HepG2 (cell line): ENCODE data around the gene DEUP1. TPM values are rescaled to one million over a fixed set of nuclear protein-coding genes. Genes with fewer than 3 reads are reported as not detected.

Source experiments
- ATAC-seq: fragments of 200-7000 bp; cut with Tn5 transposase; 3 replicates; pipeline ENCODE4 v1.9.1; 2020; ENCODE audit warnings: mild to moderate bottlenecking, moderate library complexity
- BruUV-seq: library from RNA; stranded (reverse); fragments of 400-500 nt; replicated peaks from 2 replicates; lab custom pipeline; 2021; lab: Mats Ljungman, UMichigan
- CTCF ChIA-PET: fragments of 300-600 bp; formaldehyde crosslinking; extraction: SDS; loops from one replicate; lab custom pipeline; 2021; ENCODE audit warnings: low total read pairs, inconsistent platforms, low intra/inter-chr PET ratio; lab: Yijun Ruan, JAX
- POLR2A ChIA-PET: fragments of 350-600 bp; sonication (Branson Sonifier 250); formaldehyde crosslinking; loops from one replicate; lab custom pipeline; 2020; ENCODE audit warnings: antibody characterized with exemption, inconsistent platforms; lab: Yijun Ruan, JAX
- DNase-seq: peaks from one replicate; pipeline ENCODE4 v3.0.0-alpha.2; 2015; ENCODE audit warnings: low spot score
- FAIRE-seq: peaks from 3 replicates; lab custom pipeline; 2011; peaks lifted over from hg19 to GRCh38; lab: Jason Lieb, UNC
- H2AFZ ChIP-seq: one replicate; pipeline ENCODE4 v1.6.1; 2011; ENCODE audit warnings: low read length, inconsistent platforms
- H3K27ac ChIP-seq: fragments of 300-600 bp; 3 replicates; pipeline ENCODE4 v1.8.0; 2011; ENCODE audit warnings: mixed run types, mild to moderate bottlenecking, mixed read lengths, low read length, inconsistent platforms; ENCODE audit not compliant: insufficient read depth; ENCODE audit errors: extremely low read length
- H3K27me3 ChIP-seq, 2 experiments: fragments of 200-600 bp in 1 of 2; 2 replicates in 1 of 2; 3 replicates in 1 of 2; pipeline versions ENCODE4 v1.6.0 to v1.8.0; 2011; ENCODE audit warnings: low read length in 2 of 2, mild to moderate bottlenecking in 2 of 2, moderate library complexity in 2 of 2, inconsistent platforms in 1 of 2; ENCODE audit not compliant: insufficient read depth in 2 of 2, control insufficient read depth in 1 of 2
- H3K36me3 ChIP-seq, 2 experiments: fragments of 200-600 bp in 1 of 2; replicated peaks in 1 of 2; 2 replicates in 1 of 2; 3 replicates in 1 of 2; pipeline versions ENCODE4 v1.5.1 to v1.8.0; 2011; ENCODE audit warnings: low read length in 2 of 2, inconsistent platforms in 1 of 2; ENCODE audit not compliant: insufficient read depth in 2 of 2, control insufficient read depth in 1 of 2
- H3K4me1 ChIP-seq: 2 replicates; pipeline ENCODE4 v1.5.1; 2012; ENCODE audit warnings: low read length, inconsistent platforms; ENCODE audit not compliant: insufficient read depth
- H3K4me2 ChIP-seq: 2 replicates; pipeline ENCODE4 v1.6.0; 2011; ENCODE audit warnings: low read depth, low read length, inconsistent platforms
- H3K4me3 ChIP-seq, 3 experiments: fragments of 200-600 bp in 1 of 3; sonication (generic), shearing (Covaris generic) in 1 of 3; replicated peaks in 1 of 3; 2 replicates each; pipeline ENCODE4 v1.5.1; 2011 to 2016; ENCODE audit warnings: low read length in 3 of 3, inconsistent platforms in 2 of 3, low read depth in 2 of 3, mild to moderate bottlenecking in 2 of 3, control low read depth in 1 of 3, mixed read lengths in 1 of 3; ENCODE audit not compliant: insufficient read depth in 1 of 3
- H3K79me2 ChIP-seq: one replicate; pipeline ENCODE4 v1.6.1; 2011; ENCODE audit warnings: low read length, inconsistent platforms; ENCODE audit not compliant: insufficient read depth
- H3K9ac ChIP-seq: 2 replicates; pipeline ENCODE4 v1.6.0; 2011; ENCODE audit warnings: mild to moderate bottlenecking, low read depth, low read length, inconsistent platforms; ENCODE audit not compliant: insufficient read depth
- H3K9me3 ChIP-seq: 2 replicates; pipeline ENCODE4 v1.5.1; 2012; ENCODE audit warnings: mild to moderate bottlenecking, low read length
- H4K20me1 ChIP-seq: 2 replicates; pipeline ENCODE4 v1.6.0; 2011; ENCODE audit warnings: inconsistent platforms, mild to moderate bottlenecking, low read length, moderate library complexity; ENCODE audit not compliant: insufficient read depth
- AKAP8 ChIP-seq: sonication (generic); formaldehyde crosslinking; IDR thresholded peaks from 2 replicates; pipeline ENCODE4 v1.5.1; 2020; ENCODE audit warnings: mild to moderate bottlenecking, missing genetic modification reagents
- HNRNPLL ChIP-seq: fragments of 200-400 bp; formaldehyde crosslinking; IDR thresholded peaks from 2 replicates; pipeline ENCODE4 v1.6.1; 2017; ENCODE audit warnings: mild to moderate bottlenecking, low read depth, low read length; ENCODE audit not compliant: poor library complexity, severe bottlenecking
- MTA1 ChIP-seq: sonication (generic); formaldehyde crosslinking; IDR thresholded peaks from 2 replicates; pipeline ENCODE4 v1.4.0; 2020; ENCODE audit warnings: missing genetic modification reagents, mild to moderate bottlenecking, borderline replicate concordance
- NFAT5 ChIP-seq: sonication (generic); formaldehyde crosslinking; IDR thresholded peaks from 2 replicates; pipeline ENCODE4 v1.4.0; 2020; ENCODE audit warnings: missing genetic modification reagents
- RFX1 ChIP-seq: fragments of 450-650 bp; IDR thresholded peaks from 2 replicates; pipeline ENCODE4 v1.6.1; 2017
- ZBTB2 ChIP-seq: sonication (generic); formaldehyde crosslinking; IDR thresholded peaks from 2 replicates; pipeline ENCODE4 v1.8.0; 2022; ENCODE audit warnings: low read depth, missing genetic modification reagents
- ZNF264 ChIP-seq: sonication (generic); formaldehyde crosslinking; IDR thresholded peaks from 2 replicates; pipeline ENCODE4 v1.4.0; 2020; ENCODE audit warnings: missing genetic modification reagents
- ZNF432 ChIP-seq: sonication (generic); formaldehyde crosslinking; IDR thresholded peaks from 2 replicates; pipeline ENCODE4 v1.5.0; 2020; ENCODE audit warnings: missing genetic modification reagents, mild to moderate bottlenecking, borderline replicate concordance
- ZNF552 ChIP-seq: sonication (generic); formaldehyde crosslinking; IDR thresholded peaks from 2 replicates; pipeline ENCODE4 v1.9.0; 2022; ENCODE audit warnings: missing genetic modification reagents, mild to moderate bottlenecking, borderline replicate concordance
- ZNF619 ChIP-seq: sonication (generic); formaldehyde crosslinking; IDR thresholded peaks from 2 replicates; pipeline ENCODE4 v1.4.0; 2020; ENCODE audit warnings: mild to moderate bottlenecking, missing genetic modification reagents
- ZNF678 ChIP-seq: sonication (generic); formaldehyde crosslinking; IDR thresholded peaks from 2 replicates; pipeline ENCODE4 v1.4.0; 2020; ENCODE audit warnings: mild to moderate bottlenecking, missing genetic modification reagents
- WGBS: methylation state at CpG from one replicate; pipeline ENCODE4 v1.1.6; 2017; ENCODE audit warnings: low lambda C conversion rate; 5-methylcytosine and 5-hydroxymethylcytosine counted together
- in situ Hi-C: cut with HindIII; loops from 2 replicates; pipeline ENCODE4 v1.10.0; 2017; ENCODE audit warnings: low pct_unique_long_range_greater_than_20kb; ENCODE audit not compliant: extremely low pct_ligation_motif_present
- intact Hi-C: fragments of 100-400 bp; cut with micrococcal nuclease; formaldehyde crosslinking; loops from one replicate; pipeline ENCODE4 v1.10.0; 2022; ENCODE audit not compliant: unreplicated experiment
- polyA plus RNA-seq, 8 experiments: library from polyadenylated mRNA; depleted of rRNA in 3 of 8; stranded (reverse) in 7 of 8; unstranded in 1 of 8; fragments of >200 nt; fragmentation: Illumina TruSeq in 4 of 8; extraction: Trizol in 4 of 8; gene quantifications; 2 replicates each; pipeline versions ENCODE4 v1.2.1 to v1.2.3, GENCODE V29; 2011 to 2016; ENCODE audit warnings: low read depth in 4 of 8, missing spikeins in 1 of 8, mixed read lengths in 1 of 8; ENCODE audit not compliant: insufficient read depth in 1 of 8
- total RNA-seq, 5 experiments: library from RNA; depleted of rRNA; stranded (reverse); fragments of >200 nt; fragmentation: Illumina TruSeq; extraction: Trizol; gene quantifications; 2 replicates each; pipeline ENCODE4 v1.2.3, GENCODE V29; 2016; ENCODE audit warnings: low read depth in 1 of 5
- TF ChIP-seq, protein P1 (sequence below): sonication (generic); formaldehyde crosslinking; IDR thresholded peaks from 2 replicates; pipeline ENCODE4 v1.5.0; 2020; ENCODE audit warnings: mild to moderate bottlenecking, missing genetic modification reagents
- TF ChIP-seq, protein P2 (sequence below): sonication (generic); formaldehyde crosslinking; IDR thresholded peaks from 2 replicates; pipeline ENCODE4; 2020; ENCODE audit warnings: missing genetic modification reagents, mild to moderate bottlenecking, borderline replicate concordance

DEUP1 gene
- total and polyA plus RNA-seq, 2 of the 13 experiments (the other 11 are each of a cell fraction or from before 2014, with no cell fraction given), result not detected

DNA sequence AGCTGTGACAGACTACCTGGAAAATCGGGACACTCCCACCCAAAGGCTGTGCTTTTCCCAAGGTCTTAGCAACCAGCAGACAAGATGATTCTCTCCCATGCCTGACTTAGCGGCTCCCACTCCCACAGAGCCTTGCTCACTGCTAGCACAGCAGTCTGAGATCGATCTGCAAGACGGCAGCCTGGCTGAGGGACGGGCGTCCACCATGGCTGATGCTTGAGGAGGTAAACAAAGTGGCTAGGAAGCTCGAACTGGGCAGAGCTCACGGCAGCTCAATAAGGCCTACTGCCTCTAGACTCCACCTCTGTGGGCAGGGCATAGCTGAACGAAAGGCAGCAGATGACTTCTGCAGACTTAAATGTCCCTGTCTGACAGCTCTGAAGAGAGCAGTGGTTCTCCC is 127.7 kb downstream of the DEUP1 start:
- no peak for FAIRE-seq
- no peak for ATAC-seq
- Histone ChIP-seq H2AFZ (no peak overlapping the region), H3K4me3 (no peak overlapping the region), H3K36me3 (no peaks in the 10 kb centered on the region), H3K9me3 (no peaks in the 10 kb centered on the region), H3K27me3 (no peaks in the 10 kb centered on the region), H4K20me1 (no peaks in the 10 kb centered on the region), H3K79me2 (no peaks in the 10 kb centered on the region), H3K4me1 (no peaks in the 10 kb centered on the region), H3K4me2 (no peak overlapping the region), H3K27ac (no peak overlapping the region), H3K9ac (no peak overlapping the region)
- ChIA-PET POLR2A (no interaction called here), CTCF (no interaction called here)
- no TSS peak for BruUV-seq
- WGBS, result 60% methylated on average over 4 of the region's 9 CpGs
- no peak for DNase-seq
- intact Hi-C loops (no loop called here), in situ Hi-C loops (no loop called here)
- TF ChIP-seq, protein P1, sequence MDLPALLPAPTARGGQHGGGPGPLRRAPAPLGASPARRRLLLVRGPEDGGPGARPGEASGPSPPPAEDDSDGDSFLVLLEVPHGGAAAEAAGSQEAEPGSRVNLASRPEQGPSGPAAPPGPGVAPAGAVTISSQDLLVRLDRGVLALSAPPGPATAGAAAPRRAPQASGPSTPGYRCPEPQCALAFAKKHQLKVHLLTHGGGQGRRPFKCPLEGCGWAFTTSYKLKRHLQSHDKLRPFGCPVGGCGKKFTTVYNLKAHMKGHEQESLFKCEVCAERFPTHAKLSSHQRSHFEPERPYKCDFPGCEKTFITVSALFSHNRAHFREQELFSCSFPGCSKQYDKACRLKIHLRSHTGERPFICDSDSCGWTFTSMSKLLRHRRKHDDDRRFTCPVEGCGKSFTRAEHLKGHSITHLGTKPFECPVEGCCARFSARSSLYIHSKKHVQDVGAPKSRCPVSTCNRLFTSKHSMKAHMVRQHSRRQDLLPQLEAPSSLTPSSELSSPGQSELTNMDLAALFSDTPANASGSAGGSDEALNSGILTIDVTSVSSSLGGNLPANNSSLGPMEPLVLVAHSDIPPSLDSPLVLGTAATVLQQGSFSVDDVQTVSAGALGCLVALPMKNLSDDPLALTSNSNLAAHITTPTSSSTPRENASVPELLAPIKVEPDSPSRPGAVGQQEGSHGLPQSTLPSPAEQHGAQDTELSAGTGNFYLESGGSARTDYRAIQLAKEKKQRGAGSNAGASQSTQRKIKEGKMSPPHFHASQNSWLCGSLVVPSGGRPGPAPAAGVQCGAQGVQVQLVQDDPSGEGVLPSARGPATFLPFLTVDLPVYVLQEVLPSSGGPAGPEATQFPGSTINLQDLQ (CRISPR knock-in tag), result no peak
- TF ChIP-seq HNRNPLL (no peak), ZNF678 (no peak), ZBTB2 (CRISPR knock-in tag) (no peak), ZNF619 (CRISPR knock-in tag) (no peak), AKAP8 (CRISPR knock-in tag) (no peak), ZNF552 (CRISPR knock-in tag) (no peak), ZNF432 (no peak), MTA1 (CRISPR knock-in tag) (no peak), RFX1 (no peak), ZNF264 (CRISPR knock-in tag) (no peak), NFAT5 (CRISPR knock-in tag) (no peak)
- TF ChIP-seq, protein P2, sequence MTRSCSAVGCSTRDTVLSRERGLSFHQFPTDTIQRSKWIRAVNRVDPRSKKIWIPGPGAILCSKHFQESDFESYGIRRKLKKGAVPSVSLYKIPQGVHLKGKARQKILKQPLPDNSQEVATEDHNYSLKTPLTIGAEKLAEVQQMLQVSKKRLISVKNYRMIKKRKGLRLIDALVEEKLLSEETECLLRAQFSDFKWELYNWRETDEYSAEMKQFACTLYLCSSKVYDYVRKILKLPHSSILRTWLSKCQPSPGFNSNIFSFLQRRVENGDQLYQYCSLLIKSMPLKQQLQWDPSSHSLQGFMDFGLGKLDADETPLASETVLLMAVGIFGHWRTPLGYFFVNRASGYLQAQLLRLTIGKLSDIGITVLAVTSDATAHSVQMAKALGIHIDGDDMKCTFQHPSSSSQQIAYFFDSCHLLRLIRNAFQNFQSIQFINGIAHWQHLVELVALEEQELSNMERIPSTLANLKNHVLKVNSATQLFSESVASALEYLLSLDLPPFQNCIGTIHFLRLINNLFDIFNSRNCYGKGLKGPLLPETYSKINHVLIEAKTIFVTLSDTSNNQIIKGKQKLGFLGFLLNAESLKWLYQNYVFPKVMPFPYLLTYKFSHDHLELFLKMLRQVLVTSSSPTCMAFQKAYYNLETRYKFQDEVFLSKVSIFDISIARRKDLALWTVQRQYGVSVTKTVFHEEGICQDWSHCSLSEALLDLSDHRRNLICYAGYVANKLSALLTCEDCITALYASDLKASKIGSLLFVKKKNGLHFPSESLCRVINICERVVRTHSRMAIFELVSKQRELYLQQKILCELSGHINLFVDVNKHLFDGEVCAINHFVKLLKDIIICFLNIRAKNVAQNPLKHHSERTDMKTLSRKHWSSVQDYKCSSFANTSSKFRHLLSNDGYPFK (CRISPR knock-in tag), result no peak
